ENCODE measurements around the gene SEC14L1. TPM values are rescaled to one million over a fixed set of nuclear protein-coding genes. Genes with fewer than 3 reads are reported as not detected.

The SEC14L1 gene

DNA sequence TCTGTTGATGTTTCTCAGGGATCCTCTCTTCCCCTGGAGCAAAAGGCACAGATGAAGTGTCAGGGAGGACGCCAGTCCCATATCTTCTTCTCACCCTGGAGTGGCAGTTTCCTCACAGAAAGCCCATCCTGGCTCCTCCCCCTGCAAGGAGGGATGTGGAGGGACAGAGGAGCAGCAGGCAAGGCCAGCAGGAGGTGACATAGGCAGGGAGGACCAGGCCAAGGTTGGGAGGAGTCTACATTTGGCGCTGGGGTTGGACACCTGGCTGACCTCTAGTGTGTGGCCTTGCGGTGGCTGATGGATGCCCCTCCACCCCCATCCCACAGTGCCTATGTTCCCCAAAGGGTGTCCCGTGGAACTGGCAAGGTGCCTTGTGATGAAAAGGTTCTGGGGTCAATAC, 125.4 kb downstream of the SEC14L1 start:
- H4K91ac ChIP-seq (ENCODE audit: low read length), result no peak overlapping the region
- H3K27me3 ChIP-seq (ENCODE audit: control insufficient read depth in 1 of 2, insufficient read depth in 1 of 2, low read length in 2 of 2), result peaks cover 0 to 4% of the 10 kb centered on the region in 2 experiments
- H3K4me3 ChIP-seq (ENCODE audit: insufficient read depth in 1 of 2, low read depth in 1 of 2, low read length in 2 of 2), result no peak overlapping the region
- H3K23ac ChIP-seq (ENCODE audit: low read length in 2 of 2), result no peak overlapping the region
- DNase-seq, result no peak
- H2BK5ac ChIP-seq (ENCODE audit: low read depth, low read length, poor library complexity, severe bottlenecking), result no peak overlapping the region
- H3K18ac ChIP-seq (ENCODE audit: low read depth in 1 of 2, low read length in 2 of 2), result no peak overlapping the region
- no peak overlapping the region for H2BK12ac ChIP-seq (ENCODE audit: low read length in 2 of 2)
- H3K4me2 ChIP-seq (ENCODE audit: low read length, poor library complexity, severe bottlenecking), result no peak overlapping the region
- no peaks in the 10 kb centered on the region for H3K9me3 ChIP-seq (ENCODE audit: control insufficient read depth, low read length)
- no peak overlapping the region for H3K27ac ChIP-seq (ENCODE audit: low read length, poor library complexity, severe bottlenecking)
- no peak overlapping the region for H4K8ac ChIP-seq (ENCODE audit: low read length)
- H3K14ac ChIP-seq (ENCODE audit: low read length in 2 of 2), result no peak overlapping the region
- 88% methylated on average over 2 of the region's 4 CpGs for WGBS
- peaks cover 8% of the 10 kb centered on the region for H3K4me1 ChIP-seq (ENCODE audit: control insufficient read depth, insufficient read depth, low read depth, low read length)
- no peaks in the 10 kb centered on the region for H3K79me1 ChIP-seq (replicated peaks; ENCODE audit: low read length, poor library complexity, severe bottlenecking)
- no peak overlapping the region for H3K4ac ChIP-seq (ENCODE audit: low read depth in 1 of 2, low read length in 2 of 2)
- H3K9ac ChIP-seq (ENCODE audit: low read length), result no peak overlapping the region
- no peak overlapping the region for H2AFZ ChIP-seq (ENCODE audit: low read depth, low read length)
- no peak overlapping the region for H2BK15ac ChIP-seq (ENCODE audit: low read depth, poor library complexity, severe bottlenecking)
- H2AK5ac ChIP-seq (ENCODE audit: low read length, severe bottlenecking), result no peak overlapping the region
- H2BK120ac ChIP-seq (ENCODE audit: low read depth, low read length), result no peak overlapping the region
- no peaks in the 10 kb centered on the region for H3K36me3 ChIP-seq (ENCODE audit: control insufficient read depth in 1 of 2, insufficient read depth in 2 of 2, low read depth in 1 of 2, low read length in 2 of 2)

Small RNAs within 50 kb of the gene (small RNA-seq; reads per million reads assigned to genes)
- gene RNU4-47P (ENCODE audit: low read depth), result not detected

All from mesenchymal stem cell (in vitro differentiated cells and primary cell).